ENCODE results near the gene CATSPERD.
A peak's percentile ranks its signal among the peaks of the same experiment; 100 is the strongest.

The CATSPERD gene

GRCh38 chr19:5676772-5677105 lies 43.7 kb upstream of the CATSPERD start:
- TF ChIP-seq CTCF (IDR thresholded peaks at IDR 0.05; ENCODE audit: low read depth, low read length), result no peak
- H3K4me3 ChIP-seq (ENCODE audit: low read depth, low read length), result no peak overlapping the region

- TF ChIP-seq CTCF (IDR thresholded peaks at IDR 0.05; ENCODE audit: low read depth, low read length), result no peak
- H3K4me3 ChIP-seq (ENCODE audit: low read depth, low read length), result no peak overlapping the region
Observed at GRCh38 chr19:5677136-5677535, 43.3 kb upstream of the CATSPERD start.

- no peak for TF ChIP-seq CTCF (IDR thresholded peaks at IDR 0.05; ENCODE audit: low read depth, low read length)
- no peak overlapping the region for H3K4me3 ChIP-seq (ENCODE audit: low read depth, low read length)
Observed at GRCh38 chr19:5677580-5677979, 42.9 kb upstream of the CATSPERD start.

GRCh38 chr19:5678071-5678718 lies 42.2 kb upstream of the CATSPERD start:
- H3K4me3 ChIP-seq (ENCODE audit: low read depth, low read length), result no peak overlapping the region
- no peak for TF ChIP-seq CTCF (IDR thresholded peaks at IDR 0.05; ENCODE audit: low read depth, low read length)

GRCh38 chr19:5679289-5680083 lies 41.0 kb upstream of the CATSPERD start:
- no peak for TF ChIP-seq CTCF (IDR thresholded peaks at IDR 0.05; ENCODE audit: low read depth, low read length)
- peak overlapping the region; percentile 97 for H3K4me3 ChIP-seq (ENCODE audit: low read depth, low read length)

GRCh38 chr19:5680084-5680436 lies 40.4 kb upstream of the CATSPERD start:
- peak overlapping the region; percentile 97 for H3K4me3 ChIP-seq (ENCODE audit: low read depth, low read length)
- no peak for TF ChIP-seq CTCF (IDR thresholded peaks at IDR 0.05; ENCODE audit: low read depth, low read length)
